PC-9 (cell line): ENCODE data around the gene SLC38A7.

ENCODE experiments used
- EZH2 ChIP-seq: fragments of 200-600 bp; sonication (generic); IDR thresholded peaks from 2 replicates; pipeline ENCODE4 v1.8.0; 2017; ENCODE audit warnings: antibody characterized with exemption, low read depth
- TF ChIP-seq, protein P1 (sequence below): fragments of 200-600 bp; sonication (generic); conservative IDR thresholded peaks from 2 replicates; pipeline ENCODE4 v1.6.1; 2017; ENCODE audit warnings: mixed run types, antibody characterized with exemption, mild to moderate bottlenecking, moderate library complexity

GRCh38 chr16:58733671-58734458, 49.3 kb upstream of the SLC38A7 start, which contains the start of gene GOT2:
- TF ChIP-seq, protein P1, sequence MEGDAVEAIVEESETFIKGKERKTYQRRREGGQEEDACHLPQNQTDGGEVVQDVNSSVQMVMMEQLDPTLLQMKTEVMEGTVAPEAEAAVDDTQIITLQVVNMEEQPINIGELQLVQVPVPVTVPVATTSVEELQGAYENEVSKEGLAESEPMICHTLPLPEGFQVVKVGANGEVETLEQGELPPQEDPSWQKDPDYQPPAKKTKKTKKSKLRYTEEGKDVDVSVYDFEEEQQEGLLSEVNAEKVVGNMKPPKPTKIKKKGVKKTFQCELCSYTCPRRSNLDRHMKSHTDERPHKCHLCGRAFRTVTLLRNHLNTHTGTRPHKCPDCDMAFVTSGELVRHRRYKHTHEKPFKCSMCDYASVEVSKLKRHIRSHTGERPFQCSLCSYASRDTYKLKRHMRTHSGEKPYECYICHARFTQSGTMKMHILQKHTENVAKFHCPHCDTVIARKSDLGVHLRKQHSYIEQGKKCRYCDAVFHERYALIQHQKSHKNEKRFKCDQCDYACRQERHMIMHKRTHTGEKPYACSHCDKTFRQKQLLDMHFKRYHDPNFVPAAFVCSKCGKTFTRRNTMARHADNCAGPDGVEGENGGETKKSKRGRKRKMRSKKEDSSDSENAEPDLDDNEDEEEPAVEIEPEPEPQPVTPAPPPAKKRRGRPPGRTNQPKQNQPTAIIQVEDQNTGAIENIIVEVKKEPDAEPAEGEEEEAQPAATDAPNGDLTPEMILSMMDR = peak; percentile 72
- TF ChIP-seq EZH2 = no peak
